Mesangial cell (primary cell): Measurements from ENCODE around the gene BRD7. TPM values are rescaled to one million over a fixed set of nuclear protein-coding genes. Genes with fewer than 3 reads are reported as not detected.

Source experiments
- total RNA-seq: library from RNA; depleted of rRNA; stranded (reverse); fragments of >200 nt; gene quantifications from 2 replicates; pipeline ENCODE4 v1.2.3, GENCODE V29; 2015

BRD7 gene
- total RNA-seq, result 22.3 and 25.6 TPM in 2 replicates

GRCh38 chr16:50368410-50369132 lies at the start of gene BRD7:
TSS of gene BRD7 (minus strand) at chr16:50368988. CDS start at chr16:50368774, 214 bp downstream.

GRCh38 chr16:50266337-50267091 lies 102.3 kb downstream of the BRD7 start, which contains the start of gene ADCY7:
TSS of gene ADCY7 (plus strand) at chr16:50266551. CDS start at chr16:50288180, 21,629 bp downstream.

Other genes starting within 250 kb of the BRD7 start
- 5.8 and 6.2 TPM in 2 replicates for gene TENT4B, start 215.7 kb downstream of the BRD7 start, total RNA-seq
- 25.5 and 38.5 TPM in 2 replicates for gene ADCY7, start 102.4 kb downstream of the BRD7 start, total RNA-seq
- gene NKD1, start 179.4 kb upstream of the BRD7 start, total RNA-seq, result under 0.01 and 0.38 TPM in 2 replicates